Right kidney (tissue), 1 donor: ENCODE data around the gene LRMDA.

Experiments
- DNase-seq: peaks from one replicate; pipeline ENCODE4 v3.0.0-alpha.2; 2016

LRMDA gene

DNA sequence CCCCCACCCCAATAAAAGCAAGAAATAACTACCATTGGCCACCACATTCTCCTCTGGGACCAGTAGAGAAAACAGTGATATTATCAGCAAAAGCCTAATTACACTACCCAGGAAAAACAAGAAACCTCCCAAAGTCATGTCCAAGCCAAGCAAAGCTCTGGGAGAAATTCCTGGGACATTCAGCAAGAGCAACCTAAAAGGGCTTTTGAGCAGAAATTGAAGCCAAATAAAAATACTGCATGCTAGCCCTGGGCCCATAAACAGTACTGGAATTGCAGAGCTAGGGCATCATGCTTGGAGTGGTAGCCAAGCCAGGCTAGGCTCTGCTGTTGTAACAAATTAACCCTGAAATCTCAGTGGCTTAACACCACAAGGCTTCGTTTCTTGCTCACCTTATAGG is 347.9 kb downstream of the LRMDA start:
- DNase-seq, result no peak

- no peak for DNase-seq
Measured at GRCh38 chr10:75782463-75783248, 351.2 kb downstream of the LRMDA start.

DNA sequence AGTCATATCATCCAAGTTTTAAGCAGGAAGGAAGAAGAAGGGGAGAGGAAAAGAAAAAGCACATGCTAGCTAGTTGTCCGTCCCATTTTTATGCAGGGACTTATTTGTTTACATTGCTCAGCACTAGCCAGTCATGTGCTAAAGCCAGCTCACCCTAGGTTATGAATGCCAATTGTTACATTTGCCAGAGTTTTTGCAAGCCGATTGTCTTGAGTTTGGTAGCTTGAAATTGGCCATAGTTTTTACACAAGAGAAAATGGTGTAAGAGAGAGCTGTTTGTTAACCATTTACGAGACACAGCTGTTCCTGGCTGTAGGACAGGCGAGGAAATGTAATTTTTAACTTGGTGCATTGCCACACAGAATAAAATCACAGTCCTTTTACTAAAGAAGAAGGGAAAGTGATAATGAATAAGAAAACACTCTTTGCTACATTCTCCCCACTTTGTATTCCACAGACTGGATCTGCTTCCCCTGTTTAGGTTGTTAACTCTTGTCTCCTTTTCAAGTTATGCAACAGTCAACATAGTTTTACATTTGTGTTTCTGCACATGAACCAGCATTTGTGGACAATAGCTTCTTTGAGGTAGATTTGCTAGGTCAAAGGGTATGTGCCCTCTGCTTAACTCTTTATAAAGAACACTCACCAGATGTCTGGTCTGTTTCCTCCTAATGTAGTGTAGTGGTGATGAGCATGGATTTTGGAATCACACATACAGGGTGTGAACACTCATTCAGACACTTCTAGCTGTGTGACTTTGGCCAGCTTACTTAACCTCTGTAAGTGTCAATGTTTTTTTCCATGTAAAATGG is 357.2 kb downstream of the LRMDA start:
- peak; percentile 28 for DNase-seq

GRCh38 chr10:75793848-75794247 is 362.4 kb downstream of the LRMDA start:
- DNase-seq, result no peak

DNA sequence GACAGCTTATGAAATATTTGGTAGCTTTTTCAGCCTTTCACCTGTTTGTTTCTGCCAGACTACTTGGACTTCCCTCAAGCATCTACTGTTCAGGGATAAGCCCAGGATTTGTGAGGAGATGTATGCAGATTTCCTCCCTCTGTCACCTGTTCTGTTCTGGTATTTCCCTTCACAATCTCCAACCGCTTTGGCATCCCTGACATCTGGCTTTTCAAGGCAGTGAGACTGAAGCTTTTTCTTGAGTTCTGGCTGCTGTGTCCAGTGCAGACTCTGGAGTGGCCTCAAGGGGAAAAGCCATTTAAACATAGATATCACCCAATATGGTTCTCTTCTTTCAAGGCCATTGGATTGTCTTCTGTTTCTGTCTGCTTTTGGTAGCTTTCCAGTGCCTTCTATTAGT is 369.7 kb downstream of the LRMDA start:
- DNase-seq, result no peak

- no peak for DNase-seq
Measured at GRCh38 chr10:75801661-75802060, 370.2 kb downstream of the LRMDA start.

GRCh38 chr10:75803121-75803520 is 371.7 kb downstream of the LRMDA start:
- no peak for DNase-seq

DNA sequence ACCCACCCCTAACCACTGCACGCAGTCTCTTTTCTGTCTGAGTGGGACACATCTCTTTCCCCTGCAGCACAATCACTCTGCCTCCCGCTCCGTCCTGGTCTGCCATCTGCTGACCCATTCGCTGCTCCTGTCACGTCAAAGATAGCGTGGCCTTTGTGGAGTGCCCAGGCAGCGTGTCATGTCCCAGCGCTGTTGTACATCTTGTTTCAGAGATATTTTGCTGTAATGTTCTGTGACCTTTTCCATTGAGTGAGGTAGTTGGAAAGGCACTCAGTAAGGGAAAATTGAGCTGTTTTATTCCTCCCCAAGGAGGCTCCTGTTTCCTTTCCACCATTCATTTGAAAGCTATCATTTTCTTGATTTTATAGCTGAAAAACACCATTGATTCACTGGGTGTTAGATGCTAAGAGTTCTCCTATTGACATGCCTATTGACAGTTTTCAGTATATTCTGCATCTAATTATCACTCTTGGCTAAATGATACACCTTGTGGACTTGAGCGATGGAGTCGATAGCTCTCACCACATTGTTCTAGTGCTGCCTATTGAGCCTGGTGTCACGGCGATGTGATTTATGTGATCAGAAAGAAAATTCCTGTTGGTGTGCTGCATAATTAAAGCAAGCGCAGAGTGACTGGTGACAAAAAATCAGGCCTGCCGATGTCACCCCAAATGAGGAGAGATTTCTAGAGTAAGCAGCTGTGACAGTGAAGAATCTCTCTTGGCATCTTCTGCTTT is 372.6 kb downstream of the LRMDA start:
- no peak for DNase-seq

GRCh38 chr10:75806186-75806585 is 374.8 kb downstream of the LRMDA start:
- DNase-seq, result no peak

- no peak for DNase-seq
Measured at GRCh38 chr10:75807456-75807855, 376.0 kb downstream of the LRMDA start.

- no peak for DNase-seq
Measured at GRCh38 chr10:75809003-75809402, 377.6 kb downstream of the LRMDA start.

DNA sequence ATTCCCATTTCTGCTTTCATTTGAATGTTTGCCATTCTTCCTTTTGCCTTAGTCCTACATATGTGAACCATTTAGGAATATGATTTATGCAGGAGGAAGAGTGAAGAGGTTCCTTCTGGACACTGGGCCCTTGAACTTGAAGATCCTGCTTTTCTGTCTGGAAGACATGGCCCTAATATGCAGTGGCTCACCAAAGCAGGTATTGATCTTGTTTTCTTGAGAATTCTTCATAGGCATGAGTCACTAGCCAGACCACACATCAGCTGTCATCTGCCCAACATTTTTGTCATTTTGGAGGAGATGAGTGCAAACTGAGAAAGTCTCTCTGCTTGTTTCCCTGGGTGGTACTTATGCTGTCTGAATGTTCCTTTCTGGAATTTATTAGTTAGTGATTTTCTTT is 382.6 kb downstream of the LRMDA start:
- no peak for DNase-seq

- DNase-seq, result no peak
Measured at GRCh38 chr10:75815066-75815465, 383.6 kb downstream of the LRMDA start.

GRCh38 chr10:75817198-75817597 is 385.8 kb downstream of the LRMDA start:
- DNase-seq, result no peak

DNA sequence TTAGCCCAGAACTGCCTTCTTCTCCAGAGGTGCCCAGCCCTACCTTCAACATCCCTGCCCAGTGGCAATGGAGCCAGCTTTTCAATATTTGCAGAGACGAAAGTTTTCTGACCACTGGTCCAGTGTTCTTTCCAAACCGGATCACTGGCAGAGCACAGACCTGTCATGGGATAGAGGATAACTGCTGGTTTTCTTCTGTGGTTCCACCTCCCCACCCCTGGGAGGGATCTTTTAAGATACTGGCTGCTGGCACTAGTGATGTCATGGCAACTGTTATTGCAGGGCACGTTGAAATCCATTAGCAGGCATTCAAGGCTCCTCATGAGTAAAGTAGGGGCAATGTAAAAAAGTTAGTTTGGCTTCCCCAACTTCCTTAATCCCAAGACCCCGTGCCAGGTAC is 387.1 kb downstream of the LRMDA start:
- no peak for DNase-seq

DNA sequence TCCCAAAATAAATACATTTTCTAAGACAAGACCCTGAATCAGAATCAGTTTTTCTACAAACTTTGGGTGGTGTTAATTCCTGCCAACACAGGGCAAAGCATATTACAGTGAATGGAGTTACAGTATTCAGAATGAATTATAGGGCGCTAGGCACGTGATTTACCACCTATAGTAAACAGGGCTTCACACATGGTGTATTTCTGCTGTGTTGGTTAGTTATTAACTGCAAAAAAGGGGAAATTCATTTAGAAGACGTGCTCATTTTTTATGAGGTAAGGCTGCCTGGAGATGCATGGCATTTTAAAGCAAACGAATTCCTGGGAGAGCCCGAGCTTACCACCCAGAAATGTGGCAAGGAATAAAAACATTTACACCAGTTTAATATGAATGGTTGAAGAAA is 393.8 kb downstream of the LRMDA start:
- DNase-seq, result no peak

DNA sequence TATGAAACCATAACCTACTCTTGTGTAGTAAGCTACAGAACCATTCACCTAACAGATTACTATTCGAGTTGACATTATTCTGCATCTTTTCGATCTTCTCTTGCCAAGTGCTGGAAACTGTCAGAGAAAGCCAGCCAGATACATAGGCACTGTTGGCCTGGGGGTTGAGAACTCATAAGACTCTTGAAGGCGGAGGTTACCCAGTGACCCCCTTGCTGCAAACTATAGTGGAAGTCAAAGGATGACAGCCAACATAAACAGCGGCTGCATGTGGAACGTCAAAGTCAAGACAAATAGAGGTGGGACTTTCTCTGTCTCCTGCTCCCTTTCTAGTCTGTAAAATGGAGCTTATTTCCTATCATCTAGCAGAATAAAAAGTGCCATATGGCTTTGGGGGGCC is 394.2 kb downstream of the LRMDA start:
- peak; percentile 26 for DNase-seq

GRCh38 chr10:75826846-75827245 is 395.4 kb downstream of the LRMDA start:
- DNase-seq, result no peak

DNA sequence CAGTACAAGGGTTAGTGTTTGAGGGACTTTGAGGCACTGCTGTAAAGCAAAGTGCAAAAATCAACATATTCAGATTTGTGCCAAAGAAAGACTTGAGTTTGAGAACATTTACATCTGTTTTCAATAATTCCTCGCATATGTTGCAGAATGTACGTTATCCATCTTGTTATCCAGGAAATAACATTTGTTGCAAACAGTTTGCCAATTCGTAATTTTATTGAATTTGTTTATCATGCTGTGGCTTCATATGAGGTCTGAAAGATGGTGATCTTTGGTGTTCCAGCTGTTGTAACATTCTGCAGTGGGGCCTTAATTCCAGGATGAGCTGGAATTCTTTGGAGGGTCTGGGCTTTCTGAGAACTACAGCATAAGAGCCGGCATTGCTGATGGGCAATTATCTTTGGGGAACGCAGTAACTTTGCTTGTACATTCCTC is 396.2 kb downstream of the LRMDA start:
- DNase-seq, result no peak

GRCh38 chr10:75828413-75828812 is 397.0 kb downstream of the LRMDA start:
- DNase-seq, result no peak

GRCh38 chr10:75836064-75836463 is 404.6 kb downstream of the LRMDA start:
- DNase-seq, result no peak

- DNase-seq, result no peak
Measured at GRCh38 chr10:75838486-75838885, 407.1 kb downstream of the LRMDA start.

- DNase-seq, result no peak
Measured at GRCh38 chr10:75839020-75839419, 407.6 kb downstream of the LRMDA start.
